Activated CD4-positive, CD25-positive, alpha-beta regulatory T cell (primary cell): Measurements from ENCODE around the gene FSD1.
"Not testable (repeated sequence)": the region's sequence is repeated elsewhere in the genome, so short reads cannot be mapped to it uniquely, and the experiment has no call there.

Source experiments
- DNase-seq, 4 experiments: peaks; one replicate each; lab custom pipeline; 2025; lab: John Stamatoyannopoulos, UW

FSD1 gene

DNA sequence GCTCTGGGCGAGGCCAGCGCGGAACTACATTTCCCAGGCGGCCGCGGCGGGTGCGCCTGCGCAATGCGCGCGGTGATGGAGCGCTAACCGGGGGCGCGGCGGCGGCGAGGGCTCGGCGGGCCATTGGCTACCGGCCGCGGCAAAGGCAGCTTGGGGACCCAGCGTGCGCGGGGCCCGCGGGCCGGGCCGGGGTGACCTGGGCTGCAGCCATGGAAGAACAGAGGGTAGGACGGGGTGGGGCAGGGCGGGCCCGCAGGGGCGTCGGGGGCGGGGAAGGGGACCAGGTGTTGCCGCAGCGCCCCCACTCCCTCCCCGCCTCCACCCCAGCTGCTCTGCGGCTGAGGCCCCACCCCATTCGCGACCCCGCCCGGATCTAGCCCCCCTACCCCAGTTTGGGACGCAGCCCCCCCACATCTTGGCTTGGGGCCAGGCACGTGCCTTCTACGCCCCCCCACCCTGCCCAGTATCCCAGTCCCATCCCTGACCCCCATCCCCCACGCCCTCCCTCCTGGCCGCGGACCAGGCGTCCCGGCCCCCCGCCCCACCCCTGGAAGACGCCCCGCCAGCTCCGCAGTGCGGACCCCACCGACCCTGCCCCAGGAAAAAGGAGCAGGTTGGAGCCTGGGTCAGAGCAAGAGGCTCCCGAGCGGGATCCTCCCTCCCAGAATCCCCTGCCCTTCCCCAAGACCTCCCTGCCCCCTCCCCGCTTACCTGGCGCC lies at the start of gene FSD1:
FSD1 (plus strand) TSS at position 61 of the 719 bp plus-strand sequence; CDS start at position 210, 149 bp downstream.
- peak; percentile 40 to 52 (median 42) for DNase-seq

DNA sequence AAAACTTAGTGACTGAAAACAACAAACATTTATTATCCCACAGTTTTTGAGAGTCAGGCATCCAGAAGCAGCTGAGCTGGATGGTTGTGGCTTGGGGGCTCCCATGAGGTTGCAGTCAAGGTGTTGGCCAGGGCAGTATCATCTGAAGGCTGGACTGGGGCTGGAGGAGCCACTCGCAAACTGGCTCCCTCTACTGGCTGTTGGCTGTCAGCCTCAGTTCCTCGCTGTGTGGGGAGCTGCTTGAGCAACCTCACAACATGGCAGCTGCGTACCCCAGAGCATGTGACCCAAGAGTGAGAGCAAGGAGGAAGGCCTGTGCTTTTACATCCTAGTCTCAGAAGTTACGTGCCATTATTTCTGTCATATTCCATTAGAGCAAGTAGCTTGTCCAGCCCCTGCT lies 47.8 kb upstream of the FSD1 start:
- no peak for DNase-seq

DNA sequence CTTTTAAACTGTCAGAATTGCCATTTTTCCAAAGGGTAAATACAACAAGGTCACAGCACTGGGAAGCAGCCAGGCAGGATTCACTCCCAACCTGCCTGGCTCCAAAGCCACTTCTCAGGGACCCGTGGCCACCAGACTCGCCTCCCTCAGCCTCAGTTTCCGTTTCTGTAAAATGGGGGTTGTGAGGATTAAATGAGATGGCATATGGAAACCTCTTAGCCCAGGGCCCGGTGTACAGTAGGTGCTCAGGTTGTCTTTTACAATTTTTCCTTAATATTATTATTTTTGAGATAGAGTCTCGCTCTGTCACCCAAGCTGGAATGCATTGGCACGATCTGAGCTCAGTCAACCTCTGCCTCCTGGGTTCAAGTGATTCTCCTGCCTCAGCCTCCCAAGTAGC lies 47.4 kb upstream of the FSD1 start:
- no peak for DNase-seq

DNA sequence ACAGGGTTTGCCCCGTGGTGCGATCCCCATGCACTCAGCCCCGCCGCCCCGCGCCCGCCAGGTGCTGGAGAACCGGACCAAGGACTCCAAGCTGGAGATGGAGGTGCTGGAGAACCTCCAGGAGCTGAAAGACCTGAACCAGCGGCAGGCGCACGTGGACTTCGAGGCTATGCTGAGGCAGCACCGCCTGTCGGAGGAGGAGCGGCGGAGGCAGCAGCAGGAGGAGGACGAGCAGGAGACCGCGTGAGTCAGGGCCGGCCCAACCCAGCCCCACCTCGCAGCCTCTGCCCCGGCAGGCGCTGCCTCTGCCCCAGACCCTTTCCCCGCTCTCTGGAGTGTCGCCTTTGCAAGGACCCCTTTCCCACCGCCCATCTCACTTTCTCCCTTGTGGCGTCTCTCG lies 46.2 kb upstream of the FSD1 start:
- no peak for DNase-seq

DNA sequence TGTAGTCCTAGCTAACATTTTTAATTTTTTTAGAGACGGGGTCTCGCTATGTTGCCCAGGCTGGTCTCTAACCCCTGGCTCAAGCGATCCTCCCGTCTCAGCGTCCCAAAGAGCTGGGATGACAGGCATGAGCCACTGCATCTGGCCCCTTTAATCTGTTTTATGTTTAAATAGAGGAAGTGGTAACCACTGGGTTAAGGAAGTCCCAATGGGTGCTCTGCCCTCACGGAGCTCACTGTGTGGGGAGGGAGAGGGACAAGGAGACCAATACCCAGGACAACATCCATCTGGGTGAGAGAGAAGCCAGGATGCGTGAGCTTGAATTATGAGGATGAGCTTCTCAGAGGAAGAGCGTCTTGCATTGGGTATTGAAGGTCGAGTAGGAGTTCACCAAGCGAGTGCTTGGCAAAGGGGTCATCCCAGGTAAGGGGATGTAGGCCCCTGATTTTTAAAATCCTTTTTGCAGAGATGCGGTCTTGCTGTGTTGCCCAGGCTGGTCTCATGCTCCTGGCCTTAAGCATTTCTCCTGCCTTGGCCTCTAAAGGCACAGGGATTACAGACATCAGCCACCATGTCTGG lies 43.7 kb upstream of the FSD1 start:
- no peak for DNase-seq

DNA sequence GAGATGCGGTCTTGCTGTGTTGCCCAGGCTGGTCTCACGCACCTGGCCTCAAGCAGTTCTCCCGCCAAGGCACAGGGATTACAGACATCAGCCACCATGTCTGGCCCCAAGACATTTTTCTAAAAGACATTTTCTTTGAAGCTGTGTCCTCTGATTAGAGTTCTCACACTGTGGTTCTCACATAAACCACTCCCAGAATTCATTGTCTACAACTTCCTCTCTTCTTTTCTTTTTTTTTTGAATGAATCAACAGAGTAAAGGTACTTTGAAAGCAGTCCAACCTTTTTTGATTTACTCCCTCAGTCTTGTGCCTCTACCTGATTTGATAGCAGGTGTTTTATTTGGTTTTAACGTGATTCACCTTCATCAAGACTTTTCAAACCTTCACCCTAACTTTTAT lies 39.6 kb upstream of the FSD1 start:
- no peak for DNase-seq

DNA sequence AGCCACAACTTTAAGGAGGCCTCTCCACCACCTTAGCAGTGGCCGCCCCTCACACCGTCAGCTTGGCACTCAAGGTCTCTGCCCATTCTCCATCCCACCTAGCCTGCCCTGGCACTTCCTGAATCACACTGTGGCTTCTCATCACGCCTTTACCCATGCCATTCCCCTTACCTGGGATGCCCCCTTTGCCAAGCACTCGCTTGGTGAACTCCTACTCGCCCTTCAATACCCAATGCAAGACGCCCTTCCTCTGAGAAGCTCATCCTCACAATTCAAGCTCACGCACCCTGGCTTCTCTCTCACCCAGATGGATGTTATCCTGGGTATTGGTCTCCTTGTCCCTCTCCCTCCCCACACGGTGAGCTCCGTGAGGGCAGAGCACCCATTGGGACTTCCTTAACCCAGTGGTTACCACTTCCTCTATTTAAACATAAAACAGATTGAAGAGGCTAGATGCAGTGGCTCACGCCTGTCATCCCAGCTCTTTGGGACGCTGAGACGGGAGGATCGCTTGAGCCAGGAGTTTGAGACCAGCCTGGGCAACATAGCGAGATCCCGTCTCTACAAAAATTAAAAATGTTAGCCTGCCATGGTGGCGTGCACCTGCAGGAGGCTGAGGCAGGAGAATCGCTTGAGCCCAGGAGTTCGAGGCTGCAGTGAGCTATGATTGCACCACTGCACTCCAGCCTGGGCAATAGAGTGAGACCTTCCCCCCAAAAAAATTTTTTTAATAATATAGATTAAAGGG lies 38.0 kb upstream of the FSD1 start:
- no peak for DNase-seq

DNA sequence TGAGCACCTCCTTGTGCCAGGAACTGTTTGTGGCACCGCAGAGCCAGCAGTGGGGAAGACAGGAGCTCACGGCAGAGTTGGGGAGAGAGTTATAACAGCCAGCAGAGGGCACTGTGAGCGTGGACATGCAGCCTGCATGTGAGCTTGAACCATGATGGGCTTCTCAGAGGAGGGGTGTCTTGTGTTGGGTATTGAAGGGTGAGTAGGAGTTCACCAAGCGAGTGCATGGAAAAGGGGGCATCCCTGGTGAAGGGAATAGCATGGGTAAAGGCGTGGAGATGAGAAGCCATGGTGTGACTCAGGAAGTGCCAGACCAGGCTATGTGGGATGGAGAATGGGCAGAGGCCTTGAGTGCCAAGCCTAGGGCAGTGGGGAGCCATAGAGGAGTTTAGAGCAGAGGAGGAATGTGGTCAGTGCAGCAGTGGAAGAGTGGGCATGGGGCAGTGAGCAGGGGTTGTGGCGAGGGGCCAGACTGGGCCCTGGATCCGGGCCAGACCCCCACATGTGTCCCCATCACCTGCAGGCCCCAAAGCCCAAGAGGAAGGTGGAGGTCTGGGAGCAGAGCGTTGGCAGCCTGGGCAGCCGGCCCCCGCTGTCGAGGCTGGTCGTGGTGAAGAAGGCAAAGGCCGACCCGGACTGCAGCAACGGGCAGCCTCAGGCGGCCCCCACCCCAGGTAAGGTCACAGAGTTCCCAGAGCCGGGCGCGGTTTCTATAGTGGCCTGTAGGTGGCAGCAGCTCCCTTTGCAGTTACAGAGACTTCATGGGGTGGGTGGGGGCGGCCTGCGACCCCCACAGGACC lies 37.1 kb upstream of the FSD1 start:
- peak; percentile 15 to 52 (median 34) for DNase-seq

DNA sequence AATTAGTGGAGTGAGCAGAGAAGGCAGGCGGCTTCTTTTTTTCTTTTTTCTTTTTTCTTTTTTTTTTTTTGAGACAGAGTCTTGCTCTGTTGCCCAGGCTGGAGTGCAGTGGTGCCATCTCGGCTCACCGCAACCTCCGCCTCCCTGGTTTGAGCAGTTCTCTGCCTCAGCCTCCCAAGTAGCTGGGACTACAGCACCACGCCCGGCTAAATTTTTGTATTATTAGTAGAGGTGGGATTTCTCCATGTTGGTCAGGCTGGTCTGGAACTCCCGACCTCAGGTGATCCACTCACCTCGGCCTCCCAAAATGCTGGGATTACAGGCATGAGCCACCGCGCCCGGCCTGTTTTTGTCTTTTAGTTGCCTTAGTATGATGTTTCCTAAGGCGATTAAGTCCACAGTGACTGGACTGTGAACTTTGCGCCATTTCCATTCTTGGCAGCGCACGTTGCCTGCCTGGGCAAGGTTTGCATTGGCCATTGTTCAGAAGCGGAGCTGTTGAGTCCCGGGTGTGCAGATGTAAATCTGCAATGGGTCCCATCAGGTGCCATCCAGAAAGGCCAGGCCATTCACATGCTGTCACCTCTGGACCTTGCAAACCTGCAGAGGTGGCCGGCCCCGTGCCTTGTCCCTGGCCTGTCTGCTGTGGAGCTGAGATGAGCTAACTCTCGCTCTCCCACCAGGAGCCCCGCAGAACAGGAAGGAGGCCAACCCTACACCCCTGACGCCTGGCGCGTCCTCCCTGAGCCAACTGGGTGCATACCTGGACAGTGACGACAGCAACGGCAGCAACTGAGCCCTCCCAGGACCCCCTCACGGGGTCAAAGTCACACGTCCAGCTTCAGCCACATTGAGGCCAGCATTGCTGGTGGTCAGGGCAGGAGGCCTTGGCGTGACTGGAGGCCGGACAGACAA lies 36.2 kb upstream of the FSD1 start:
- DNase-seq, result no peak

DNA sequence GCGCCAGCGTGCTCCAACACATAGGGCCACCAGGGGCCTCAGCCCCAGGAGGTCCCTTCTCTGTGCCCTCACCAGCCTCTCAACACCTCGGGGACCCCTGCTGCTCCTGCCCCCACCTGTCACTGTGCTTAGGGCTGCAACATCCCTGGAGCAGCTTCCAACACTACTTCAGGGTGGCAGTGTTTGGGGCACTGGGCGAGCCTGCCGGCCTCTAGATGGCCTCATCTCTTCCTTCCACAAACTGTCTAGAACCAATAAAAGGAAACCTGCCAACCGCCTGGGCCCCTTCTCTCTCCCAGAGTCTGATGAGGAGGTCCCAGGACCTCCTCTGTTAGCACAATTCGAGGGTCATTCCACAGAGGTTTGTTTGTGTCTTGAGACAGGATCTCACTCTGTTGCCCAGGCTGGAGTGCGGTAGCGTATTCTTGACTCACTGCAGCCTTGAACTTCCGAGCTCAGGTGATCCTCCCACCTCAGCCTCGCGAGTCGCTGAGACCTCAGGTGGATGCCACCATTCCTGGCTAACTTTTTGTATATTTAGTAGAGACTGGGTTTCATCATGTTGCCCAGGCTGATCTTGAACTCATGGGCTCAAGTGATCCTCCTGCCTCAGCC lies 35.5 kb upstream of the FSD1 start:
- no peak for DNase-seq

DNA sequence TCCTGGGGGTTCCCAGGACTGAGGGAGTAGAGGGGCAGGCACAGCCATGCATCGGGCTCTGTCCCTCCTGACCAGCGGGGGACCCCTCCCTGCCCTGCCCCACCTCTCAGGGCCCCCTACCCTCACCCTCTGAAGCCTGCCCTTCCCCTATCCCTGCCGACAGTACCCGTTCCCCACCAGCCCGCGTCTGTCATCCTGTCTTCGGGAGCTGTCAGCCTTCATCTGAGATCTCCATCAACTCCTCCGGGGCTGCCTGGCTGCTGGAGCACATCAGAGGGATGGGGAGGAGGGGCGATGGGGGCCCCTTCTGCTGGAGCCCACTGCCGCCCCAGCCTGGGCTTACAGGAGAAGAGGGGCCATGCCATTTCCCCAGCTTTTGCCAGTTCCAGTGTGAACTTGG lies 31.5 kb upstream of the FSD1 start:
- DNase-seq, result no peak

DNA sequence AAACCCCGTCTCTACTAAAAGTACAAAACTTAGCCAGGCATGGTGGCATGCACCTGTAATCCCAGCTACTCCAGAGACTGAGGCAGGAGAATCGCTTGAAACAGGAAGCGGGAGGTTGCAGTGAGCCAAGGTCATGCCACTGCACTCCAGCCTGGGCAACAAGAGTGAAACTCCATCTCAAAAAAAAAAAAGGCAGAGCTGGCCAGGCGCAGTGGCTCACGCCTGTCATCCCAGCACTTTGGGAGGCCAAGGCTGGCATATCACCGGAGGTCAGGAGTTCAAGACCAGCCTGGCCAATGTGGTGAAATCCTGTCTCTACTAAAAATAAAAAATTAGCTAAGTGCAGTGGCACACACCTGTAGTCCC lies 30.1 kb upstream of the FSD1 start:
- not testable (repeated sequence) for DNase-seq

DNA sequence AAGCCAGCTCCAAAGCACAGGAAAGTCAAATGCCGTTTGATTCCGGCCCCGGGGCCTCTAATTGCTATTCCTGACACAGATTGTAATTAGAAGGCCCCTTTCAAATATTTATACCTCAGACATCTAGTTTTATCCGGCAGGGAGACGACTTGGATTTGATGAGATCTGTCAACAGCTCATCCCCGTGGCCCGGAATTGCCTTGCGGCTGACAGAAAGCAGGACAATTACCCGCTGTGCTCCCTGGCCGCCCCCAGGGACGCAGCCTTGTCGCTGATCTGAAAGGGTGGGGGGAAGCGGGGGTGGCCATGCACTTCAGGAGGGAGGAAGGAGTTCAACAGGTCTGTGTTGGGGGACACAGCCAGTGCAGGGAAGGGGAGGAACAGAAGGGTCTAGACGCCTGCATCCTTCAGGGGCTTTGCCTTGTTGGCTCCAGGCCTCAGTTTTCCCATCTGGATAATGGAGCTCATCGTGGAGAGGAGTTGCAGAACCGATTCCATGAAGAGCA lies 27.2 kb upstream of the FSD1 start:
- DNase-seq, result no peak

DNA sequence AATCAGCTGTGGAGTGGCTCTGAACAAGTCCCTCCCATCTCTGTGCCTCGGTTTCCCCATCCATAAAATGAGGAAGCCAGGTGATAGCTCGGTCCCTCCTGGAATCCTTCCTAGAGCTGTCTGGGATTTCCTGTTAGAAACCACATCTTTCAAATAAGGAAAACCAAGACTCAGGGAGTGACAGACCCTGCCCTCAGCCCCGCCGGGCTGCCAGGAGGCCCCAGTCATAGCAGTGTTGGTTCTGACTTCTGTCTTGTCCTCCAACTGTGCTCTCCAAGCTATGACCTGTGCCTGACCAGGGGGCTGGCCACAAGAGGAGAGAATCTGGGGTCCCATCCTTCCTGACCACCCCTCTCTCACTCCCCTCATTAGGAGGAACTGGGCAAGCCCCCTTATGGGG lies 26.4 kb upstream of the FSD1 start:
- no peak for DNase-seq

DNA sequence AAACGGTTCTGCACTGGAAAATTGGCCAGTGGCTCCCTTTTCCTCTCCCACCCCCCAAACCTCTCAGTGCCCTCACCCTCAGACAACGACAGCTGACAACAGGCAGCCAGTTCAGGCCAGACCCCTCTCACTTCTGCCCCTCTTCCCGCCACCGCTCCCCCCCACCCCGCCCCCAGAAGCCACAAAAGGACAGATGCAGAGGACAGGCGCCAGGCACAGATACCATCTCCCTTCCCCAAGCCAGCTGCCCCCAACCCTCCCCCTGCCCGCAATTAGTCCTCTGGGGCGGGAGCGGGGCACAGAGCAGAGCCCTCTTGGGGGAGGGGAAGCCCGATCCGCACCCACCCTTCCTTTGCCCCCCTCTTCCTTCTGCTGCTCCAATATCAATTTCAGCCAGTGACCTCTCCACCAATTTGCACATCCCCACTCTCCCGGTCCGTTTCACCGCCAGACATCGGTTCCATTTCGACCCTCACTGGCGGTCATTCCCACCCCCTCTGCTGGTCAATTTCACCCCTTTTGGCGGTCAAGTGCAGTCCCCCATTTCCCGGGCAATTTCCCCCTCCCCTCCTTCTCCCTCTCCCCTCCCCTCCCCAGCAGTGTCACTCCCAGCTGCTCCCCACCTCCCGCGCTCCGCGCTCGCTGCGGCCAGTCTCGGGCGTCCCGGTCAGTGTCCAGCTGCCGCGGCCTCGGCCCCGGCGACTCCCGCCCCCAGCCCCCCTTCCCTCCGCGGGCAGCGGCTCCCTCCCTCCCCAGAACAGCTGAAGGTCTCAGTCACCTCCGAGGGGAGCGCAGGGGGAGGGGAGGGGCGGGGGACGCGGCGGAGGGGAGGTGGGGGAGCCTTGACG lies 25.8 kb upstream of the FSD1 start, which contains the start of gene SHD:
SHD (plus strand) TSS at position 848 of the 848 bp plus-strand sequence. CDS start 798 bp downstream, outside the sequence.
- no peak for DNase-seq

DNA sequence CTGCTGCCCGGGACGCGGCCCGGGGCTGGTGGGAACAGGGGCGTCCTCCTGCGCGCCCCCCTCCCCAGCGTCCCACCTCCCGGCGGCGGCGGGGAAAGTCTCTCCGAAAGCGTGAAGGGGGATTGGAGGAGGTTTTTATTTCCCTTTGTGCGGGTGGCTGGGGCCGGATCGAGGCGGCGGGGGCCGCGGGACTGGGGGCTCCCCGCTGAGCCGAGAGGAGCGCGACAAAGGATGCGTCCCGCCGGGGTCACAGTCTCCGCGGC lies 25.2 kb upstream of the FSD1 start:
- no peak for DNase-seq

DNA sequence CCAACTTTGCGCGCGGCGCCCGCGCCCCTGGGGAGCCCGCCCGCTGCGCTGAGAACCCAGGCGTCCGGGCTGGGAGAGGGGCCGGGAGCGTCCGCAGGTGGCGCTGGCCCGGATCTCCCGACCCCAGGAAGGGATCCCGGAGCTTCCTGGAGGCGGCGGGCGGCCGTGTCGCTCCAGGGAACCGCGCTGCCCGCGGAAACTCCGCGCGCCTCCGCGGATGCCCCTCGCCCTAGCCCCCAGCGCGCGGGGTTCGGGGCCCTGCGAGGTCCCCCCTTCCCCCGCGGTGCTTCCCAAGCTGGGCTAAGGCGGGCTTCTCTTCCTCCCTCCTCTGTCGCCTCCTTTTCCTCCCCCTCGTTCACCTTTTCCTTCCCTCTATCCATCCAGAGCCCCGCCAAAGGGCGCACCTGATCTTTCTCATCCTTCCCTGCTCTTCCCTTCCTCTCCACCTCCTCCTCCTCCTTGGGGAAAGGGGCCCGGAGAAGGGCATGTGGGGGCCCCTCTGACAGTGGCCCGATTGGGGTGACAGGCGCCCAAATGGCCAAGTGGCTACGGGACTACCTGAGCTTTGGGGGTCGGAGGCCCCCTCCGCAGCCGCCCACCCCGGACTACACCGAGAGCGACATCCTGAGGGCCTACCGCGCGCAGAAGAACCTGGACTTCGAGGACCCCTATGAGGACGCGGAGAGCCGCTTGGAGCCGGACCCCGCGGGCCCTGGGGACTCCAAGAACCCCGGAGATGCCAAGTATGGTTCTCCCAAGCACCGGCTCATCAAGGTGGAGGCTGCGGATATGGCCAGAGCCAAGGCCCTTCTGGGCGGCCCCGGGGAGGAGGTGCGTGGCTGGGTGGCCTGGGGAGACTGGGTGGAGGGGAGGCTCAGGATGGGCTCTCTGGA lies 24.6 kb upstream of the FSD1 start:
- DNase-seq, result no peak

DNA sequence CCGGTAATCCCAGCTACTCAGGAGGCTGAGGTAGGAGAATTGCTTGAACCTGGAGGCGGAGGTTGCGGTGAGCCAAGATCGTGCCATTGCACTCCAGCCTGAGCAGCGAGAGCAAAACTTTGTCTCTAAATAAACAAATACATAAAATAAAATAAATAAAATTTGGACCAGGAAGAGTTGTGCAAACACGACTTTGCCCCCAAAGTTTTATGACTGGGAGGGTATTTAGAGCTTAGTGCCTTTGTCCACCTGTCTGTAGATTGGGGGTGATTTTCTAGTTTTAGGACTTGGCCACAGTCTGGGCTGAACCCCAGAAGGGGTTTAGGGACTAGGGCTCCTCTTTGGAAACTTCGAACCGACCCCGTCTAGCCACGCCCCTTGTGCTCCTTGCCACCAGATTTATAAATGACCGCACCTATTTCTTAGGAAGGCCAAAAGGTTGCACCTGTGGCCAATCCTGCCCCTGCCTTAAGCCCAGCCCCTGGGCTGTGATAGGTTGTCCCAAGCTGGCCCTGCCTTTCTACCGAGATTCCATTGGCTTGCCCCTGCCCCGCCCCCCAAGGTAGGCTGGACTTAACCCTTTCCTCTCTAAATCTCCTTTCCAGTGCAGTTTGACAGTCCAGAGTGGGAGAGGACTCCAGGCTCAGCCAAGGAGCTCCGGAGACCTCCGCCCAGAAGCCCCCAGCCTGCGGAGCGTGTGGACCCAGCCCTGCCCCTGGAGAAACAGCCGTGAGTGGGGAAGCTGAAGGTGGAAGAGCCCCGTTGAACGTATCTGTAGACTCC lies 20.0 kb upstream of the FSD1 start:
- no peak for DNase-seq
